OCI-LY3 (cell line): ENCODE results near the gene DDO.

Source experiments
- H2AFZ ChIP-seq: fragments of 200-600, 300-600 bp; shearing (Covaris generic); 2 replicates; pipeline ENCODE4 v1.6.0; 2014; ENCODE audit warnings: antibody characterized with exemption, low read depth, low read length
- H3K27ac ChIP-seq: fragments of 200-600, 300-600 bp; sonication (generic); 2 replicates; pipeline ENCODE4 v1.5.1; 2014; ENCODE audit warnings: mild to moderate bottlenecking, low read length, moderate library complexity, mixed read lengths
- H3K27me3 ChIP-seq: fragments of 200-600, 300-600 bp; sonication (generic); 2 replicates; pipeline ENCODE4 v1.6.1; 2014; ENCODE audit warnings: low read depth, low read length, mixed read lengths
- H3K36me3 ChIP-seq: fragments of 200-600, 300-600 bp; sonication (generic); replicated peaks from 2 replicates; pipeline ENCODE3; 2014; ENCODE audit warnings: low read depth, low read length, mixed read lengths
- H3K4me1 ChIP-seq: fragments of 300-600, 200-600 bp; sonication (generic); 2 replicates; pipeline ENCODE4 v1.6.1; 2014; ENCODE audit warnings: low read length, mixed read lengths
- H3K4me2 ChIP-seq: fragments of 200-600, 300-600 bp; sonication (generic); 2 replicates; pipeline ENCODE4 v1.6.1; 2014; ENCODE audit warnings: low read length, mixed read lengths
- H3K4me3 ChIP-seq: fragments of 300-600, 200-600 bp; sonication (generic); 2 replicates; pipeline ENCODE4 v1.5.1; 2014; ENCODE audit warnings: antibody characterized with exemption, mild to moderate bottlenecking, low read length, moderate library complexity
- H3K79me2 ChIP-seq: fragments of 300-600, 200-600 bp; shearing (Covaris generic); 2 replicates; pipeline ENCODE4 v1.6.1; 2014; ENCODE audit warnings: mild to moderate bottlenecking, low read length, mixed read lengths
- H3K9ac ChIP-seq: fragments of 300-600, 200-600 bp; shearing (Covaris generic); 2 replicates; pipeline ENCODE4 v1.6.0; 2014; ENCODE audit warnings: mild to moderate bottlenecking, low read length, moderate library complexity
- H3K9me3 ChIP-seq: fragments of 200-600, 300-600 bp; shearing (Covaris generic); 2 replicates; pipeline ENCODE4 v1.6.1; 2014; ENCODE audit warnings: low read length, mixed read lengths; ENCODE audit not compliant: insufficient read depth
- H4K20me1 ChIP-seq: fragments of 200-600, 300-600 bp; sonication (generic); 2 replicates; pipeline ENCODE4 v1.6.1; 2016; ENCODE audit warnings: low read length, mixed read lengths; ENCODE audit not compliant: insufficient read depth
- CTCF ChIP-seq: fragments of 200-600, 300-600 bp; sonication (generic); IDR thresholded peaks from 2 replicates; pipeline ENCODE4 v1.5.1; 2014; ENCODE audit warnings: antibody characterized with exemption, low read length, low read depth
- EZH2phosphoT487 ChIP-seq: fragments of 200-600 bp; shearing (Covaris generic); IDR thresholded peaks from 2 replicates; pipeline ENCODE4 v1.6.1; 2018; ENCODE audit warnings: antibody characterized with exemption, mixed run types, low read depth

The DDO gene

GRCh38 chr6:110378552-110378951, 36.8 kb downstream of the DDO start:
- Histone ChIP-seq H4K20me1 (no peaks in the 10 kb centered on the region), H2AFZ (no peak overlapping the region), H3K36me3 (no peaks in the 10 kb centered on the region), H3K79me2 (no peaks in the 10 kb centered on the region), H3K4me1 (no peaks in the 10 kb centered on the region), H3K27me3 (no peaks in the 10 kb centered on the region), H3K4me3 (no peak overlapping the region), H3K27ac (no peak overlapping the region), H3K9me3 (no peaks in the 10 kb centered on the region), H3K4me2 (no peak overlapping the region), H3K9ac (no peak overlapping the region)
- TF ChIP-seq CTCF (no peak), EZH2phosphoT487 (no peak)

- no peaks in the 10 kb centered on the region for H3K9me3 ChIP-seq
- TF ChIP-seq CTCF = no peak
- no peak for TF ChIP-seq EZH2phosphoT487
- no peak overlapping the region for H3K4me2 ChIP-seq
- 0 out of 2 replicates have a peak, but pooled peaks cover 5% of the 10 kb centered on the region for H3K27me3 ChIP-seq
- H2AFZ ChIP-seq = no peak overlapping the region
- no peaks in the 10 kb centered on the region for H3K79me2 ChIP-seq
- H3K36me3 ChIP-seq = no peaks in the 10 kb centered on the region
- no peak overlapping the region for H3K9ac ChIP-seq
- no peak overlapping the region for H3K4me3 ChIP-seq
- no peak overlapping the region for H3K27ac ChIP-seq
- H3K4me1 ChIP-seq = no peaks in the 10 kb centered on the region
- no peaks in the 10 kb centered on the region for H4K20me1 ChIP-seq
Measured at GRCh38 chr6:110369066-110369465, 46.3 kb downstream of the DDO start.

- Histone ChIP-seq H3K4me1 (no peaks in the 10 kb centered on the region), H2AFZ (no peak overlapping the region), H3K4me3 (no peak overlapping the region), H4K20me1 (no peaks in the 10 kb centered on the region), H3K9ac (no peak overlapping the region), H3K36me3 (no peaks in the 10 kb centered on the region), H3K9me3 (no peaks in the 10 kb centered on the region), H3K27ac (no peak overlapping the region), H3K79me2 (no peaks in the 10 kb centered on the region), H3K27me3 (0 out of 2 replicates have a peak, but pooled peaks cover 5% of the 10 kb centered on the region), H3K4me2 (no peak overlapping the region)
- TF ChIP-seq CTCF (no peak), EZH2phosphoT487 (no peak)
Measured at GRCh38 chr6:110368284-110368683, 47.1 kb downstream of the DDO start.

GRCh38 chr6:110367825-110368224, 47.5 kb downstream of the DDO start:
- Histone ChIP-seq H3K9ac (no peak overlapping the region), H3K4me2 (no peak overlapping the region), H3K4me1 (no peaks in the 10 kb centered on the region), H3K36me3 (no peaks in the 10 kb centered on the region), H3K79me2 (no peaks in the 10 kb centered on the region), H2AFZ (no peak overlapping the region), H3K4me3 (no peak overlapping the region), H3K27ac (no peak overlapping the region), H3K27me3 (0 out of 2 replicates have a peak, but pooled peaks cover 5% of the 10 kb centered on the region), H3K9me3 (no peaks in the 10 kb centered on the region), H4K20me1 (no peaks in the 10 kb centered on the region)
- TF ChIP-seq CTCF (no peak), EZH2phosphoT487 (no peak)
